MM.1S (cell line): Measurements from ENCODE around the gene CRTAC1.

Experiments used
- DNase-seq: peaks from one replicate; pipeline ENCODE4 v3.0.0-alpha.2; 2015
- H2AFZ ChIP-seq: fragments of 300-600 bp; sonication (generic); 2 replicates; pipeline ENCODE4 v1.6.0; 2016; ENCODE audit warnings: antibody characterized with exemption, low read length
- H3F3A ChIP-seq: fragments of 300-600 bp; sonication (generic); 2 replicates; pipeline ENCODE4 v1.6.1; 2016; ENCODE audit warnings: mild to moderate bottlenecking, antibody characterized with exemption, low read length, moderate library complexity, mixed read lengths; ENCODE audit not compliant: insufficient read depth
- H3K27ac ChIP-seq: fragments of 300-600 bp; sonication (generic); 2 replicates; pipeline ENCODE4 v1.5.1; 2016; ENCODE audit warnings: mild to moderate bottlenecking, low read length
- H3K27me3 ChIP-seq: fragments of 300-600 bp; sonication (generic); replicated peaks from 2 replicates; pipeline ENCODE4 v1.6.0; 2016; ENCODE audit warnings: low read length; ENCODE audit not compliant: insufficient read depth
- H3K36me3 ChIP-seq: fragments of 300-600 bp; sonication (generic); replicated peaks from 2 replicates; pipeline ENCODE4 v1.6.1; 2016; ENCODE audit warnings: mild to moderate bottlenecking, low read length, mixed read lengths; ENCODE audit not compliant: insufficient read depth
- H3K4me1 ChIP-seq: fragments of 300-600 bp; sonication (generic); 2 replicates; pipeline ENCODE4 v1.6.1; 2016; ENCODE audit warnings: low read length, mixed read lengths
- H3K4me2 ChIP-seq: fragments of 300-600 bp; sonication (generic); 2 replicates; pipeline ENCODE4 v1.6.0; 2016; ENCODE audit warnings: low read depth, low read length
- H3K4me3 ChIP-seq: fragments of 300-600 bp; sonication (generic); 2 replicates; pipeline ENCODE4 v1.5.1; 2016; ENCODE audit warnings: low read length, mixed read lengths
- H3K79me2 ChIP-seq: fragments of 300-600 bp; sonication (generic); 2 replicates; pipeline ENCODE4 v1.6.1; 2016; ENCODE audit warnings: mixed run types, low read length, mixed read lengths
- H3K9ac ChIP-seq: fragments of 300-600 bp; sonication (generic); 2 replicates; pipeline ENCODE4 v1.6.1; 2016; ENCODE audit warnings: low read length, mixed read lengths
- H3K9me2 ChIP-seq: fragments of 300-600 bp; sonication (generic); replicated peaks from 2 replicates; pipeline ENCODE4 v1.6.1; 2016; ENCODE audit warnings: mild to moderate bottlenecking, low read length, mixed read lengths; ENCODE audit not compliant: insufficient read depth
- H3K9me3 ChIP-seq: fragments of 300-600 bp; sonication (generic); replicated peaks from 2 replicates; pipeline ENCODE4 v1.6.1; 2016; ENCODE audit warnings: mild to moderate bottlenecking, low read length, mixed read lengths; ENCODE audit not compliant: insufficient read depth
- H4K20me1 ChIP-seq: fragments of 300-600 bp; sonication (generic); 2 replicates; pipeline ENCODE4 v1.6.1; 2016; ENCODE audit warnings: mild to moderate bottlenecking, low read length, moderate library complexity, mixed read lengths; ENCODE audit not compliant: insufficient read depth
- EZH2 ChIP-seq: fragments of 300-600 bp; sonication (generic); optimal IDR thresholded peaks from 2 replicates; pipeline ENCODE3; 2017; ENCODE audit warnings: low read depth, mild to moderate bottlenecking, antibody characterized with exemption, low read length, mixed read lengths
- EZH2phosphoT487 ChIP-seq: fragments of 300-600 bp; sonication (generic); IDR thresholded peaks from 2 replicates; pipeline ENCODE4 v1.6.1; 2018; ENCODE audit warnings: antibody characterized with exemption, low read length
- TF ChIP-seq, protein P1 (sequence below): fragments of 300-600 bp; sonication (generic); IDR thresholded peaks from 2 replicates; pipeline ENCODE4 v1.5.1; 2016; ENCODE audit warnings: antibody characterized with exemption, low read length, mixed read lengths

CRTAC1 gene

DNA sequence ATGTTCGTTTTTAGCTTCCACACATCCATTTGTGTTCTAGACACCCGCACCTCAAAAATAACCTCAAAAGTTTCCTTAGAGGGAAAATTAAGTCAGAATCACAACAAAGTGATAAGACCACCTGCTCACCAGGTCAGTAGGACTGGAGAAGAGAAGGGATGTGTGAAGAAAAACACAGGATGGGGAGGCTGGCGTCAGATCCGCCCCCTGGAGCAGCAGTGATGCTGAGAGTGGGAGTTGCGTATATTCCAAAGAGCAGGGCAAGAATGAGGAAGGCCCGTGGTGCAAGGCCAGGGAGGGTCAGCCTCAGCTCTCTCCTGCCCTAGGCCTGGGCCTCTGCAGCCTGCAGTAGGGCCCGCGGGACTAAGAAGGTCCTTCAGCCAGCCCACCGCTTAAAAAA lies 28.7 kb downstream of the CRTAC1 start:
- Histone ChIP-seq H3K27me3 (peaks cover 17% of the 10 kb centered on the region), H2AFZ (no peak overlapping the region), H3K27ac (no peak overlapping the region), H3K4me3 (no peak overlapping the region), H3K9me3 (no peaks in the 10 kb centered on the region), H3K9ac (no peak overlapping the region), H3F3A (no peaks in the 10 kb centered on the region), H4K20me1 (no peaks in the 10 kb centered on the region), H3K79me2 (no peaks in the 10 kb centered on the region), H3K9me2 (no peaks in the 10 kb centered on the region), H3K36me3 (no peaks in the 10 kb centered on the region), H3K4me1 (no peaks in the 10 kb centered on the region), H3K4me2 (no peak overlapping the region)
- TF ChIP-seq EZH2phosphoT487 (no peak), EZH2 (no peak)
- TF ChIP-seq, protein P1, sequence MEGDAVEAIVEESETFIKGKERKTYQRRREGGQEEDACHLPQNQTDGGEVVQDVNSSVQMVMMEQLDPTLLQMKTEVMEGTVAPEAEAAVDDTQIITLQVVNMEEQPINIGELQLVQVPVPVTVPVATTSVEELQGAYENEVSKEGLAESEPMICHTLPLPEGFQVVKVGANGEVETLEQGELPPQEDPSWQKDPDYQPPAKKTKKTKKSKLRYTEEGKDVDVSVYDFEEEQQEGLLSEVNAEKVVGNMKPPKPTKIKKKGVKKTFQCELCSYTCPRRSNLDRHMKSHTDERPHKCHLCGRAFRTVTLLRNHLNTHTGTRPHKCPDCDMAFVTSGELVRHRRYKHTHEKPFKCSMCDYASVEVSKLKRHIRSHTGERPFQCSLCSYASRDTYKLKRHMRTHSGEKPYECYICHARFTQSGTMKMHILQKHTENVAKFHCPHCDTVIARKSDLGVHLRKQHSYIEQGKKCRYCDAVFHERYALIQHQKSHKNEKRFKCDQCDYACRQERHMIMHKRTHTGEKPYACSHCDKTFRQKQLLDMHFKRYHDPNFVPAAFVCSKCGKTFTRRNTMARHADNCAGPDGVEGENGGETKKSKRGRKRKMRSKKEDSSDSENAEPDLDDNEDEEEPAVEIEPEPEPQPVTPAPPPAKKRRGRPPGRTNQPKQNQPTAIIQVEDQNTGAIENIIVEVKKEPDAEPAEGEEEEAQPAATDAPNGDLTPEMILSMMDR = no peak
- no peak for DNase-seq

DNA sequence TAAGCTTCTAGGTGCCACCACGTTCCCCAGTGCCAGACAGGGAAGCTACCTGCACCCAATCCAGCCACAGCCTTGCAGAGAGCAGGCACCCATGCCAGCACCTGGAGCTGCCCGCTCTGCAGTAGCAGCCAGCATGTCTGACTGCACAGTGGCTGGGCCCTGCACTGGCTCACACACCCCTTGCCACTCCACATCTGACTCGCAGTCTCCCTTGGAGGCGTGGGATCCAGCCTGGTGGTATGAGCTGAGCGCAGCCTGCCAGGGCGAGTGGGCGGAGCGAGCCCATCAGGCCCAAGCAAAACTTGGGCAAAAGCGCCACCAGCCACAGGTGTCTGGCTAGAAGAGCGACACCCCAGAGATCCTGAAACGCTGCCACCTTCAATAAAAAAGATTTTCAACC lies 30.1 kb downstream of the CRTAC1 start:
- Histone ChIP-seq H3K36me3 (no peaks in the 10 kb centered on the region), H3K27ac (no peak overlapping the region), H3K9ac (no peak overlapping the region), H2AFZ (no peak overlapping the region), H3F3A (no peaks in the 10 kb centered on the region), H3K79me2 (no peaks in the 10 kb centered on the region), H4K20me1 (no peaks in the 10 kb centered on the region), H3K9me2 (no peaks in the 10 kb centered on the region), H3K4me3 (no peak overlapping the region), H3K4me2 (no peak overlapping the region), H3K9me3 (no peaks in the 10 kb centered on the region), H3K4me1 (no peaks in the 10 kb centered on the region), H3K27me3 (peaks cover 10% of the 10 kb centered on the region; the same call in 1 of the 2 replicates)
- no peak for DNase-seq
- TF ChIP-seq, protein P1 = no peak
- no peak for TF ChIP-seq EZH2
- TF ChIP-seq EZH2phosphoT487 = no peak

DNA sequence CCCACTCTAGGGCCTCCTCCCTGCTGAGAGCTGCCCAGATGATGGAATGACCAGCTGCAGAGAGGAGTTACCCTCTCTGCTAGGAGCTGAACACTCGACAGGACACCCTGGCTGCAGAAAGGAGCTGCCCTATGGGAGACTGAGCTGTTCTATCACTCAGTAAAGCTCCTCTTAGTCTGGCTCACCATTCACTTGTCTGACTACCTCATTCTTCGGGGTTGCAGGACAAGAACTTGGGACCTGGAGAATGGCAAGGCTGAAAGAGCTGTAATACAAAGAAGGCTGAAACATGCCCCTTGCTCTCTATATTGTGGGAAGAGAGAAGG lies 30.5 kb downstream of the CRTAC1 start:
- Histone ChIP-seq H3K4me3 (no peak overlapping the region), H4K20me1 (no peaks in the 10 kb centered on the region), H3K4me2 (no peak overlapping the region), H3K79me2 (no peaks in the 10 kb centered on the region), H3K9me2 (no peaks in the 10 kb centered on the region), H3K9ac (no peak overlapping the region), H3K4me1 (no peaks in the 10 kb centered on the region), H3K27ac (no peak overlapping the region), H3K9me3 (no peaks in the 10 kb centered on the region), H3K27me3 (peaks cover 10% of the 10 kb centered on the region; the same call in 1 of the 2 replicates), H2AFZ (no peak overlapping the region), H3F3A (no peaks in the 10 kb centered on the region), H3K36me3 (no peaks in the 10 kb centered on the region)
- DNase-seq = no peak
- TF ChIP-seq, protein P1 = no peak
- TF ChIP-seq EZH2phosphoT487 = no peak
- TF ChIP-seq EZH2 = no peak
